Ascending aorta (tissue), 1 donor: ENCODE results near the gene SGIP1. TPM values are rescaled to one million over a fixed set of nuclear protein-coding genes. Genes with fewer than 3 reads are reported as not detected.

Experiments used
- total RNA-seq: library from RNA; depleted of rRNA; stranded (reverse); fragments of >200 nt; gene quantifications from one replicate; pipeline ENCODE4 v1.1.0, GENCODE V29; 2016

Gene SGIP1
- total RNA-seq, 1 donor from 2014 or later = 1.6 TPM

Other genes with a start within 250 kb of the SGIP1 start
- gene DYNLT5, start 218.3 kb downstream of the SGIP1 start, total RNA-seq = 1.2 TPM